Measurements from ENCODE around the gene TIPIN.
A peak's percentile ranks its signal among the peaks of the same experiment; 100 is the strongest.
"Not testable (repeated sequence)": the region's sequence is repeated elsewhere in the genome, so short reads cannot be mapped to it uniquely, and the experiment has no call there.

TIPIN gene

DNA sequence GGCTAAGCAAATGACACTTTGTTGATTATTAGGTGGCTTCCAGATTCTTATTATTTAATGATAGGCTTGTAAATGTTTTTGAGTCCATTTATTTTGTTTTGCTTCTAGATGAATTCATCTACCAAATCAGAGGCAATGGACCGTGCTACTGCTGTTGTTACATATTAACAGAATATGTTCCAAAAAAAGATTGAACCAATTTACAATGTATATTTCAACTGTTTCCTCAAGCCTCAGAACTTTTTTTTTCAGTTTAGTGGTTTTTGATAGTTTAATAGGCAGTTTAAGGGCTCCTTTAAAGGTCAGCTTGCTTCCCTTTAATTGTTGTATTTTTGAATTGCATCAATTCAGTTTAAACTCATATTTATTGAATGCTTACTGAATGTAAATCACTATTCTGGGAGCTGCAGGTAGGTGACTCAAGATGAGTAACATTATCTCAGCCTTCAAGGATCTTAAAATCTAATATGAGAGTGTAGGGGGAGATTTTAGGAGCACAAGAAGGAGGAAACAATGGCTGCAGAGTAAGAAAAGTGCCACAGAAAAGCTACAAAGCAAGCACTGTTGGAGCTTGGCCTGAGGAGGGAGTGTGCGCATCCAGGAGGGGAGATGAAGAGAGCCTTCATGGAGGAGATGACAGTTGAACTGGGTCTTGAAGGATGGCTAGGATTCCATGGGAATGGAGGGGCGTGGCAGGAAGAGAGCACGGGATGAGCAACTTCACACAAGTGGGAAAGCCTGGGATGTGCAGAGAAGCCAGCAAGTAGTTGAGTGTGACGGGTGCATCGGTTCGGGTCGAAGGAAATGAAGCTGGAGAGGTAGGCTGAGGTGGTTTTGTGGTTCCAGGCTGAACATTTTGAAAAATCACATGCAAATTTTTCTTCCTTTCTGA, 44.9 kb upstream of the TIPIN start:
- no peak for DNase-seq (ENCODE audit: low spot score)
- no peak for TF ChIP-seq CTCF (IDR thresholded peaks at IDR 0.05; ENCODE audit: extremely low read depth, missing control alignments)

GRCh38 chr15:66400351-66400774, 43.9 kb upstream of the TIPIN start:
- TF ChIP-seq CTCF (IDR thresholded peaks at IDR 0.05; ENCODE audit: extremely low read depth, missing control alignments), result no peak
- no peak for DNase-seq (ENCODE audit: low spot score)

DNA sequence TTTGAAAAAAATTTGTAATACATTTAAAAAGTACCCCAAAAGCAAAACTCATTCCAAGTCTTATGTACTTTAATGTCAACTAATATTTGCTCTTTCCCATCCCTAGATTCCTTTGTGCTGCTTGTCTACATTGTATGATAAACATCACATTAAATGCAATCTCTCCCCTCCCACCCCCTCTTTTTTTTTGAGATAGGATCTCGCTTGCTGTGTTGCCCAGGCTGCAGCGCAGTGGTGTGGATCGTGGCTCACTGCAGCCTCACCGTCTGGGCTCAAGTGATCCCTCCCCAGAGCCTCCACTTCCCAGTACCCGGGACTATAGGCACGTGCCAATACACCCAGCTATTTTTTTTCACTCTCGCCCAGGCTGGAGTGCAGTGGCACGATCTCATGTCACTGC, 42.8 kb upstream of the TIPIN start:
- no peak for TF ChIP-seq CTCF (IDR thresholded peaks at IDR 0.05; ENCODE audit: extremely low read depth, missing control alignments)
- DNase-seq (ENCODE audit: low spot score), result no peak

DNA sequence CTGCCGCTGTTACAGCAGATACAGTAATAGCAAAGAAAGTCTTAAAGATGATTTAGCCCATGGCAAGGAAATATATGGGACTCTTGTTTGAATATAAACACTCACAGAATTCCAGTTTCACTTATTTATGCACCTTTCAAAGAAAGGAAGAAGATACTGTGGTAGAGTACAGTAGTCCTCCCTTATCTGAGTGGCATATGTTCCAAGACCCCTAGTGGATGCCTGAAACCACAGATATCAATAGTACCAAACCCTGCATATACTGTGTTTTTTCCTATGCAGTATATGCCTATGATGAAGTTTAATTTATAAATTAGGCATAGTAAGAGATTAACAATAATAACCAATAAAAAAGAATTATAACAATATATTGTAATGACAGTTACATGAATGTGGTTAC, 38.4 kb upstream of the TIPIN start:
- TF ChIP-seq CTCF (IDR thresholded peaks at IDR 0.05; ENCODE audit: extremely low read depth, missing control alignments), result no peak
- DNase-seq (ENCODE audit: low spot score), result no peak

GRCh38 chr15:66394472-66394871, 38.0 kb upstream of the TIPIN start:
- no peak for TF ChIP-seq CTCF (IDR thresholded peaks at IDR 0.05; ENCODE audit: extremely low read depth, missing control alignments)
- no peak for DNase-seq (ENCODE audit: low spot score)

DNA sequence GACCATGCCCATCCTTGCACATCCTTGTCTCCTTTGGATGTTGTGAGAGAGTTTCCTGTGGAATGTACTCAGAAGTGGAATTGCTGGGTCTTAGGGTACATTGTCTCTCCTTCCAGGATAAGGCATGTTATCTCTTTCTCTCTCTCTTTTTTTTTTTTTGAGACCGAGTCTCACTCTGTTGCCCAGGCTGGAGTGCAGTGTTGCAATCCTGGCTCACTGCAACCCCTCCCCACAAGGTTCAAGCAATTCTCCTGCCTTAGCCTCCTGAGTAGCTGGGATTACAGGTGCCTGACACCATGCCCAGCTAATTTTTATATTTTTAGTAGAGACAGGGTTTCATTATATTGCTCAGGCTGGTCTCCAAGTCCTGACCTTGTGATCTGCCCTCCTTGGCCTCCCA, 36.6 kb upstream of the TIPIN start:
- not testable (repeated sequence) for DNase-seq (ENCODE audit: low spot score)

DNA sequence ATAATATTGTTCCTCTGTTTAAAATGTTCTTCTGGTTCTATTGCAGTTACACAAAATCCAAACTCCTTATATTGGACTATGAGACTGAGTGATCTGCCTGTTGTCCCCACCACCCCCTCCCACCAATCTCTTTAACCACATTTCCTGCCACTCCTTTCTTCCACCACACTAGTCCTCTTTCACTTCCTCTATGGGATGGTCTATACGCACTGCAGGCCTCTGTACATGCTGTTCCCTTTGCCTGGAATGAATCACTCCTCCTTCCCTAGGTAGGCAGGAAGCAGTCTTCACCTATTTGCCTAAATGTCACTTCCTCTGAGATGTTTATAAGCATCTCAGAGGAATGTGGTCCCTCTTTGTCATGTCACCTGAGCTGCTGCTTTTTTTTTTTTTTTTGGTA, 34.2 kb upstream of the TIPIN start:
- TF ChIP-seq CTCF (IDR thresholded peaks at IDR 0.05; ENCODE audit: extremely low read depth, missing control alignments), result no peak
- peak; percentile 19 for DNase-seq (ENCODE audit: low spot score)

- TF ChIP-seq CTCF (IDR thresholded peaks at IDR 0.05; ENCODE audit: extremely low read depth, missing control alignments), result no peak
- peak; percentile 18 for DNase-seq (ENCODE audit: low spot score)
Observed at GRCh38 chr15:66389859-66390381, 33.4 kb upstream of the TIPIN start.
